ENCODE measurements around the gene TRIM24. TPM values are rescaled to one million over a fixed set of nuclear protein-coding genes. Genes with fewer than 3 reads are reported as not detected.

Gene TRIM24
- polyA plus RNA-seq, 3 donors: 3.5 to 8.9 (median 6.0) TPM

- H2AFZ ChIP-seq (ENCODE audit: insufficient read depth, low read depth, low read length, poor library complexity, severe bottlenecking): no peak overlapping the region
- no peak overlapping the region for H3K4me3 ChIP-seq (replicated peaks in 1 of 3; ENCODE audit: low read depth in 2 of 3, low read length in 3 of 3)
- Mint-ChIP-seq H3K4me3 (no peak overlapping the region), H3K27ac (no peak overlapping the region), H3K36me3 (peaks cover 63 to 79% of the 10 kb centered on the region in 2 donors), H3K4me1 (no peaks in the 10 kb centered on the region), H3K27me3 (ENCODE audit: low read depth in 3 of 3) (peaks cover 0 to 2% (median 0%) of the 10 kb centered on the region in 3 donors), H3K9me3 (no peaks in the 10 kb centered on the region)
- H3K9ac ChIP-seq (ENCODE audit: insufficient read depth, low read length, poor library complexity, severe bottlenecking): no peak overlapping the region
- no peaks in the 10 kb centered on the region for H3K4me1 ChIP-seq (ENCODE audit: control insufficient read depth in 1 of 2, insufficient read depth in 2 of 2, low read length in 2 of 2)
- no peaks in the 10 kb centered on the region for H3K27me3 ChIP-seq (ENCODE audit: control insufficient read depth in 2 of 2, insufficient read depth in 2 of 2, low read length in 2 of 2)
- intact Hi-C loops (cut with micrococcal nuclease): no loop called here
- no peak for TF ChIP-seq CTCF (IDR thresholded peaks at IDR 0.05)
- no peak overlapping the region for H3K4me2 ChIP-seq (replicated peaks; ENCODE audit: extremely low read depth, low read length, poor library complexity, severe bottlenecking)
- H4K20me1 ChIP-seq (ENCODE audit: insufficient read depth, low read length): no peaks in the 10 kb centered on the region
- peaks cover 54 to 84% of the 10 kb centered on the region in 2 donors for H3K36me3 ChIP-seq (replicated peaks in 1 of 2; ENCODE audit: control insufficient read depth in 1 of 2, insufficient read depth in 2 of 2, low read length in 2 of 2)
- no peaks in the 10 kb centered on the region for H3K9me3 ChIP-seq (replicated peaks in 1 of 2; ENCODE audit: control insufficient read depth in 1 of 2, insufficient read depth in 1 of 2, low read length in 2 of 2)
- 100% methylated on average over 1 of the region's 4 CpGs for WGBS (ENCODE audit: insufficient coverage)
- H3K27ac ChIP-seq (ENCODE audit: low read depth in 1 of 2, low read length in 2 of 2): no peak overlapping the region
- no peaks in the 10 kb centered on the region for H3K79me2 ChIP-seq (ENCODE audit: insufficient read depth, low read length)
- no peak for DNase-seq
Observed at GRCh38 chr7:138584696-138585095, 124.6 kb downstream of the TRIM24 start.

- H3K9ac ChIP-seq (ENCODE audit: insufficient read depth, low read length, poor library complexity, severe bottlenecking): no peak overlapping the region
- peaks cover 56 to 72% of the 10 kb centered on the region in 2 donors for H3K36me3 Mint-ChIP-seq
- H2AFZ ChIP-seq (ENCODE audit: insufficient read depth, low read depth, low read length, poor library complexity, severe bottlenecking): no peak overlapping the region
- H3K36me3 ChIP-seq (replicated peaks in 1 of 2; ENCODE audit: control insufficient read depth in 1 of 2, insufficient read depth in 2 of 2, low read length in 2 of 2): peaks cover 46 to 76% of the 10 kb centered on the region in 2 donors
- no peak for TF ChIP-seq CTCF (IDR thresholded peaks at IDR 0.05)
- H3K27ac Mint-ChIP-seq: no peak overlapping the region
- WGBS (ENCODE audit: insufficient coverage): no CpG with 5 or more reads among the region's 5 CpGs
- H3K4me1 ChIP-seq (ENCODE audit: control insufficient read depth in 1 of 2, insufficient read depth in 2 of 2, low read length in 2 of 2): no peaks in the 10 kb centered on the region
- intact Hi-C loops (cut with micrococcal nuclease): no loop called here
- no peaks in the 10 kb centered on the region for H3K9me3 Mint-ChIP-seq
- no peak overlapping the region for H3K4me2 ChIP-seq (replicated peaks; ENCODE audit: extremely low read depth, low read length, poor library complexity, severe bottlenecking)
- H3K79me2 ChIP-seq (ENCODE audit: insufficient read depth, low read length): no peaks in the 10 kb centered on the region
- H3K4me1 Mint-ChIP-seq: no peaks in the 10 kb centered on the region
- DNase-seq: no peak
- H3K27ac ChIP-seq (ENCODE audit: low read depth in 1 of 2, low read length in 2 of 2): no peak overlapping the region
- H3K27me3 Mint-ChIP-seq (ENCODE audit: low read depth in 3 of 3): peaks cover 0 to 2% (median 0%) of the 10 kb centered on the region in 3 donors
- no peak overlapping the region for H3K4me3 ChIP-seq (replicated peaks in 1 of 3; ENCODE audit: low read depth in 2 of 3, low read length in 3 of 3)
- no peaks in the 10 kb centered on the region for H4K20me1 ChIP-seq (ENCODE audit: insufficient read depth, low read length)
- no peak overlapping the region for H3K4me3 Mint-ChIP-seq
- H3K27me3 ChIP-seq (ENCODE audit: control insufficient read depth in 2 of 2, insufficient read depth in 2 of 2, low read length in 2 of 2): no peaks in the 10 kb centered on the region
- no peaks in the 10 kb centered on the region for H3K9me3 ChIP-seq (replicated peaks in 1 of 2; ENCODE audit: control insufficient read depth in 1 of 2, insufficient read depth in 1 of 2, low read length in 2 of 2)
Observed at GRCh38 chr7:138585283-138585993, 125.4 kb downstream of the TRIM24 start.

All from CD14-positive monocyte (primary cell).